GM10266 (cell line): ENCODE measurements around the gene CBL.

ENCODE experiments used
- DNase-seq: peaks from one replicate; pipeline ENCODE4 v3.0.0; 2012; ENCODE audit errors: extremely low spot score
- CTCF ChIP-seq: IDR thresholded peaks from 2 replicates; pipeline ENCODE4 v1.5.1; 2012; ENCODE audit warnings: mild to moderate bottlenecking, low read depth; ENCODE audit not compliant: control insufficient read depth, insufficient read depth; ENCODE audit errors: missing control alignments

Gene CBL

GRCh38 chr11:119342362-119343130, 136.4 kb downstream of the CBL start:
- TF ChIP-seq CTCF = no peak
- no peak for DNase-seq

GRCh38 chr11:119343726-119344125, 137.6 kb downstream of the CBL start:
- TF ChIP-seq CTCF = no peak
- DNase-seq = no peak

- no peak for TF ChIP-seq CTCF
- DNase-seq = no peak
These were observed 138.3 kb downstream of the CBL start for GRCh38 chr11:119344291-119345010.

GRCh38 chr11:119345685-119346084, 139.5 kb downstream of the CBL start:
- no peak for DNase-seq
- no peak for TF ChIP-seq CTCF

- no peak for TF ChIP-seq CTCF
- DNase-seq = no peak
These were observed 140.5 kb downstream of the CBL start, which contains the start of gene MFRP for GRCh38 chr11:119346605-119347004. Gene MFRP, minus strand, starts transcription at chr11:119346705. Its CDS starts 192 bp downstream, at chr11:119346513.

GRCh38 chr11:119347242-119347641, 141.1 kb downstream of the CBL start:
- DNase-seq = no peak
- no peak for TF ChIP-seq CTCF
